ENCODE results near the gene ELL2.

ELL2 gene

GRCh38 chr5:95913663-95914062, 48.0 kb downstream of the ELL2 start:
- H3K27ac ChIP-seq: no peak overlapping the region
- no peak for TF ChIP-seq CTCF (conservative IDR thresholded peaks at IDR 0.05; ENCODE audit: low read depth)
- ChIA-PET POLR2A (ENCODE audit: low non-redundant PET) (interaction anchor here (0.6 kb wide), 1 partner anchor 259 kb away, joined by 3 read pairs; no protein-coding TSS in a partner anchor), CTCF (no interaction called here)
- DNase-seq (ENCODE audit: low spot score): no peak

GRCh38 chr5:95912029-95912428, 49.6 kb downstream of the ELL2 start:
- DNase-seq (ENCODE audit: low spot score): no peak
- TF ChIP-seq CTCF (conservative IDR thresholded peaks at IDR 0.05; ENCODE audit: low read depth): no peak
- H3K27ac ChIP-seq: no peak overlapping the region
- POLR2A ChIA-PET (ENCODE audit: low non-redundant PET): no interaction called here
- CTCF ChIA-PET: no interaction called here

GRCh38 chr5:95910521-95910920, 51.1 kb downstream of the ELL2 start:
- POLR2A ChIA-PET (ENCODE audit: low non-redundant PET): no interaction called here
- no peak overlapping the region for H3K27ac ChIP-seq
- CTCF ChIA-PET: no interaction called here
- no peak for DNase-seq (ENCODE audit: low spot score)
- TF ChIP-seq CTCF (conservative IDR thresholded peaks at IDR 0.05; ENCODE audit: low read depth): no peak

GRCh38 chr5:95909738-95910137, 51.9 kb downstream of the ELL2 start:
- no peak overlapping the region for H3K27ac ChIP-seq
- ChIA-PET CTCF (no interaction called here), POLR2A (ENCODE audit: low non-redundant PET) (no interaction called here)
- TF ChIP-seq CTCF (conservative IDR thresholded peaks at IDR 0.05; ENCODE audit: low read depth): no peak
- no peak for DNase-seq (ENCODE audit: low spot score)

- no peak for DNase-seq (ENCODE audit: low spot score)
- POLR2A ChIA-PET (ENCODE audit: low non-redundant PET): no interaction called here
- no peak overlapping the region for H3K27ac ChIP-seq
- CTCF ChIA-PET: no interaction called here
- TF ChIP-seq CTCF (conservative IDR thresholded peaks at IDR 0.05; ENCODE audit: low read depth): no peak
Measured at GRCh38 chr5:95908799-95909198, 52.9 kb downstream of the ELL2 start.

- POLR2A ChIA-PET (ENCODE audit: low non-redundant PET): interaction anchor here (0.5 kb wide), 1 partner anchor 412 kb away, joined by 11 read pairs; no protein-coding TSS in a partner anchor
- CTCF ChIA-PET: interaction anchor here (0.6 kb wide), 1 partner anchor 56 kb away, joined by 5 read pairs; no protein-coding TSS in a partner anchor
- no peak for TF ChIP-seq CTCF (conservative IDR thresholded peaks at IDR 0.05; ENCODE audit: low read depth)
- no peak for DNase-seq (ENCODE audit: low spot score)
- no peak overlapping the region for H3K27ac ChIP-seq
Measured at GRCh38 chr5:95907740-95908706, 53.6 kb downstream of the ELL2 start.

Data from RWPE1 (cell line).